ES-I3 (cell line): ENCODE data around the gene RNF17.

Experiments
- H3K36me3 ChIP-seq: 2 replicates; pipeline ENCODE4 v1.6.1; 2013; ENCODE audit warnings: mild to moderate bottlenecking, low read length, control low read depth, moderate library complexity; ENCODE audit not compliant: insufficient read depth
- H3K4me1 ChIP-seq: 2 replicates; pipeline ENCODE4 v1.6.1; 2013; ENCODE audit warnings: mild to moderate bottlenecking, control low read depth, low read length; ENCODE audit not compliant: insufficient read depth
- H3K9ac ChIP-seq: 2 replicates; pipeline ENCODE4 v1.6.1; 2013; ENCODE audit warnings: low read depth, mild to moderate bottlenecking, low read length, moderate library complexity
- H3K9me3 ChIP-seq: 2 replicates; pipeline ENCODE4 v1.6.1; 2013; ENCODE audit warnings: mild to moderate bottlenecking, low read length, moderate library complexity; ENCODE audit not compliant: control insufficient read depth, insufficient read depth

The RNF17 gene

GRCh38 chr13:24861617-24862362 lies 97.8 kb downstream of the RNF17 start:
- Histone ChIP-seq H3K9me3 (no peaks in the 10 kb centered on the region), H3K9ac (no peak overlapping the region), H3K36me3 (no peaks in the 10 kb centered on the region), H3K4me1 (no peaks in the 10 kb centered on the region)

- H3K9ac ChIP-seq: no peak overlapping the region
- no peaks in the 10 kb centered on the region for H3K9me3 ChIP-seq
- H3K4me1 ChIP-seq: no peaks in the 10 kb centered on the region
- no peaks in the 10 kb centered on the region for H3K36me3 ChIP-seq
These were observed 100.0 kb downstream of the RNF17 start for GRCh38 chr13:24863748-24864540.

DNA sequence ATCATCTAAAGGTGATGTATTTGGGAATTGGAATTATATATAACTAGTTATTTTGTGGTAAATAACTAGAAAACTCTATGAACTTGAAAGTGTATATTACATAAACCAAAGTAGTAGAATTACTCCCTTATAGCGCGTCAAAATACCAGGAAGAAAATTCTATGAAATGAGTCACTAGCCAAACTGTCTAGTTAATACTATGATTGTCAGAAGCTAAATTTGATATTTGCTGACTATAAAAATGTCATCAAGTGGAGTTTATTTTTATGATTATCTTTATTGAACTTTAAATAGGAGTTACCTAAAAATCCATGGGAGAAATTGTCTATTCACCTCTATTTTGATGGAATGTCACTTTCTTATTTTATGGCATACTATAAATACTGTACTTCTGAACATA lies 100.6 kb downstream of the RNF17 start:
- H3K4me1 ChIP-seq: no peaks in the 10 kb centered on the region; the same call in 1 of the 2 replicates
- no peak overlapping the region for H3K9ac ChIP-seq
- H3K36me3 ChIP-seq: no peaks in the 10 kb centered on the region
- H3K9me3 ChIP-seq: no peaks in the 10 kb centered on the region

GRCh38 chr13:24865163-24865953 lies 101.4 kb downstream of the RNF17 start:
- H3K9ac ChIP-seq: no peak overlapping the region
- no peaks in the 10 kb centered on the region for H3K9me3 ChIP-seq
- no peaks in the 10 kb centered on the region for H3K36me3 ChIP-seq
- no peaks in the 10 kb centered on the region; the same call in 1 of the 2 replicates for H3K4me1 ChIP-seq

DNA sequence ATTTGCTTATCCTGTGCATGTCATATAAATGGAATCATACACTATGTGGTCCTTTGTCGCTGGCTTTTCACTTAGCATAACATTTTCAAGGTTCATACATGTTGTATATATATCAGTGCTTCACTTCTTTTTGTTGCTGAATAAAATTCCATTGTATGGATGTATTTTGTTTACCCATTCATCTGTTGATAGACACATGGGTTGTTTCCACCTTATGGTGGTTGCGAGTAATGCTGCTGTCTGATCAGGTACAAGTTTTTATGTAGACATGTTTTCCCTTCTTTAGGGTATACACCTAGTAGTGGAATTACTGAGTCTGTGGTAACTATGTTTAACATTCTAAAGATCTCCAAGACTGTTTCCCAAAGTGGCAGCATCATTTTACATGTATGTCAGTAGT lies 102.5 kb downstream of the RNF17 start:
- Histone ChIP-seq H3K4me1 (no peaks in the 10 kb centered on the region; the same call in 1 of the 2 replicates), H3K9me3 (no peaks in the 10 kb centered on the region), H3K36me3 (no peaks in the 10 kb centered on the region)

DNA sequence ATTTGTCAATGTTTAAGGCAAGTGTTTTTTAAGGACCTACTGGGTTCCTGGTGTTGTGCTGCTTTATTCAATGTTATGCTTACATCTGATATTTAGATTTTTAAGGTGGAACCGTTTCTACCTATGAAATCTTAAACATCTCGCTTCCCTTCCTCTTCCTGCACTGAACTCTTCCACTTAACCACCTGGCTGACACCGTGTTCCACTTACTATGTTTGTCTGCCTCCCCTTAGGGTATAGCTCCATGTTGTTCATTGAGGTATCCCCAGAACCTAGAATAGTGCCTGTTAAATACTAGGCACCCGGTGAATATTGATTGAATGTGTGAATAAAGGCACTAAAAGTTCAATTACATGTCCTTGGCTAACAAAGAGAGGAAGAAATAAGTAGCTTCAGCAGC lies 104.9 kb downstream of the RNF17 start:
- Histone ChIP-seq H3K36me3 (no peaks in the 10 kb centered on the region), H3K4me1 (no peaks in the 10 kb centered on the region; the same call in 1 of the 2 replicates), H3K9me3 (no peaks in the 10 kb centered on the region), H3K9ac (no peak overlapping the region)

More for the DNA sequence above, 102.5 kb downstream of the RNF17 start:
- H3K9ac ChIP-seq: no peak overlapping the region

DNA sequence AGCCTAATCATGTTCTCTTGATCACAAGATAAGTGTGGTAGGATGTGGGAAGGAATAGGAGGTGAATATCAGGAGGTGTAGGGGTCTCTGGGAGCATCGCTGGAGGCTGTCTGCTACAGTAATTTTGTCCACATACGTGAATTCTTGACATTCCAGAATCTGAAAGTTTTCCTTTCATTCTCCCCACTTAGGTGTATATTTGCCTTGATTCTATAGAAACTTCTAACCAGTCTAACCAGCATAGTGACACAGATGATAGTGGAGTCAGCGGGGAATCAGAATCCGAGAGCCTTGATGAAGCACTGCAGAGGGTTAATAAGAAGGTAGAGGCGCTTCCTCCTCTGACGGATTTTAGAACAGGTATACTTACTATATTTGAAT lies 106.4 kb downstream of the RNF17 start:
- no peaks in the 10 kb centered on the region for H3K9me3 ChIP-seq
- no peaks in the 10 kb centered on the region; the same call in 1 of the 2 replicates for H3K4me1 ChIP-seq
- no peak overlapping the region for H3K9ac ChIP-seq
- H3K36me3 ChIP-seq: no peaks in the 10 kb centered on the region

- Histone ChIP-seq H3K9me3 (no peaks in the 10 kb centered on the region), H3K9ac (no peak overlapping the region), H3K36me3 (0 out of 2 replicates have a peak, but pooled peaks cover under 1% of the 10 kb centered on the region), H3K4me1 (peaks cover 13% of the 10 kb centered on the region; the same call in 1 of the 2 replicates)
These were observed 111.6 kb downstream of the RNF17 start for GRCh38 chr13:24875566-24875965.

GRCh38 chr13:24877531-24877930 lies 113.6 kb downstream of the RNF17 start:
- H3K4me1 ChIP-seq: peaks cover 13% of the 10 kb centered on the region; the same call in 1 of the 2 replicates
- no peak overlapping the region for H3K9ac ChIP-seq
- H3K9me3 ChIP-seq: no peaks in the 10 kb centered on the region
- H3K36me3 ChIP-seq: 0 out of 2 replicates have a peak, but pooled peaks cover 3% of the 10 kb centered on the region

- Histone ChIP-seq H3K9ac (no peak overlapping the region), H3K9me3 (no peaks in the 10 kb centered on the region), H3K4me1 (peaks cover 13% of the 10 kb centered on the region; the same call in 1 of the 2 replicates), H3K36me3 (0 out of 2 replicates have a peak, but pooled peaks cover 3% of the 10 kb centered on the region)
These were observed 114.4 kb downstream of the RNF17 start for GRCh38 chr13:24878340-24878739.

DNA sequence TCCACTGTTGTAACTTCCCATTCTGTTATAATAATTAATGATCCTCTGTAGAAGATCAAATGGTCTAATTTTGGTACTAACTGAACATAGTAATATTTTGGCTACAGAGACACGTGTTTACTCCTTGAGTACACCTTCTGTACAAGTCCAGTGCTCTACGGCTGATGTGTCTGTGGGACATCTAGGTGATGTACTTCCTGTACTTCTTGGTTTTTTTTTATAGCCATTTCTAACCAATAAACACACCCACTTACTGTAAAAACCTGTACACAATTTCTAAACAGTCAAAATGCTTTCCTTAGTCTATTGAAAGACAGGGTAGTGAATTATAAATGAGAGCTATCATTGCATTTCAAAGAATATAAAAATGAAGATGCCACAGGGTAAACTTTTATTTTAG lies 118.7 kb downstream of the RNF17 start:
- no peaks in the 10 kb centered on the region for H3K9me3 ChIP-seq
- H3K9ac ChIP-seq: no peak overlapping the region
- H3K36me3 ChIP-seq: peaks cover 6% of the 10 kb centered on the region
- H3K4me1 ChIP-seq: 0 out of 2 replicates have a peak, but pooled peaks cover 4% of the 10 kb centered on the region

DNA sequence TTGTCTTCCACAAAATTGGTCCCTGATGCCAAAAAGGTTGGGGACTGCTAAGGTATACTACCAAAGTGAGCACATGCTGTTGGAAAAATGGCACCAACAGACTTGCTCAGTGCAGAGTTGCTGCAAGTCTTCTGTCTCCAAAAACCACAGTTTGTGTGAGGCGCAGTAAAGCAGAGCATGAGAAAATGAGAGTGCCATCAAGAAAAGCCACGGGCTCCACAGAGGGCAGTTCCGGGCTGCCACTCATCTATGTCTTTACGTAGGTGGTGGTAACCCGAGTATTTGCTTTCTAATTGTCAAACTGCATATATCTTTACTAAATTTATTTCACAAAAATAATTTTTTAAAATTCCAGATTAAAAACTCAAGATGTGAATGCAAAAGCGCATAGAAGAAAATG lies 123.8 kb downstream of the RNF17 start:
- Histone ChIP-seq H3K36me3 (peaks cover 11% of the 10 kb centered on the region), H3K9me3 (no peaks in the 10 kb centered on the region), H3K9ac (no peak overlapping the region), H3K4me1 (no peaks in the 10 kb centered on the region)

DNA sequence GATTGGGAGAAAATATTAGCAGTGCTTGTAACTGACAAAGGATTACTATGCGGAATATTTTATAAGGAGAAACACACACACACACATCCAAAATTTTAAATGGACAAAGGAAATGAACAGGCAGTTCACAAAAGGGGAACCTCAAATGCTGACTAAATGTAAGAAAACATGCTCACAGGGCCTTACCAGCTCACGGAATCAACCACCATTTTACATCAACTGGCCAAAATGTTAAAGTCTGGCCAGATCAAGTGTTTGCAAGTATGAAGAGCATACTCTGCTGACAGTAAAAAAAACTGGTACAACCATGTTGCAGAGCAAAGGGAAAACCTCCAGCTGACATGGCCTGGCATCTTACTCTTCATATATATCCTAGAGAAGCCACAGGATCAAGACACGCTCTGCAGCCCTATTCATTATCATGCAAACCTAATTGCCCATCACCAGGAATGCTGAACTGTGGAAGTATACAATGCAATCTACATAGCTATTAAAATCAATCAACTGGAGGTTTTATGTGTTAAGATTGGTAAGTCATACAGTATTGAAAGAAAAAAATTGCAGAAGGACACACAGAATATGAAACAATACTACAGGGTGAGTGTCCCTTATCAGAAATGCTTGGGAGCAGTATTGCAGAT lies 124.4 kb downstream of the RNF17 start:
- H3K9me3 ChIP-seq: no peaks in the 10 kb centered on the region
- no peak overlapping the region for H3K9ac ChIP-seq
- H3K4me1 ChIP-seq: no peaks in the 10 kb centered on the region
- peaks cover 11% of the 10 kb centered on the region for H3K36me3 ChIP-seq

DNA sequence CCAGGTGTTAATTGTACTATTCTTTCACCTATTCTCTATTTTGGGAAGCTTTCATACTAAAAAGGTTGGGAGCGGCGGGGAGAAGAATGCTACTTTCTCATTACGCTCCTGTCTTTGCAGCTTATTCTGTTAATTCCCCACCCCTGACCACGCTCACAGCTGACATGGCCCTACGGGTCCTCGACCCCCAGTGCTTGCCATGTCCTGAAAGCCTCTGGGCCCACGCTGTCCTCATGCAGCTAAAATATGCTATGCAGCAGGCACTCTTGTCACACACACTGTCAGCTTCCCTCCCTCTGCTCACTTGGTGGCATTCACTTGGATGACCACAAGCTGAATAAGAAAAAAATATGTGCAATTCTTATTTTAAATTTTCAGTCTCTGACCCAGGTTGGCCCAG lies 126.3 kb downstream of the RNF17 start:
- peaks cover 8% of the 10 kb centered on the region for H3K36me3 ChIP-seq

More for the DNA sequence above, 126.3 kb downstream of the RNF17 start:
- H3K9ac ChIP-seq: no peak overlapping the region
- H3K4me1 ChIP-seq: no peaks in the 10 kb centered on the region
- H3K9me3 ChIP-seq: no peaks in the 10 kb centered on the region
